Hypothalamus (tissue), 51 donors: Measurements from ENCODE around the gene SLC5A10.
"Not testable (repeated sequence)": the region's sequence is repeated elsewhere in the genome, so short reads cannot be mapped to it uniquely, and the experiment has no call there.

Source experiments
- DNase-seq, 51 donors: peaks; one replicate each; lab custom pipeline; 2025; lab: John Stamatoyannopoulos, UW

Gene SLC5A10

DNA sequence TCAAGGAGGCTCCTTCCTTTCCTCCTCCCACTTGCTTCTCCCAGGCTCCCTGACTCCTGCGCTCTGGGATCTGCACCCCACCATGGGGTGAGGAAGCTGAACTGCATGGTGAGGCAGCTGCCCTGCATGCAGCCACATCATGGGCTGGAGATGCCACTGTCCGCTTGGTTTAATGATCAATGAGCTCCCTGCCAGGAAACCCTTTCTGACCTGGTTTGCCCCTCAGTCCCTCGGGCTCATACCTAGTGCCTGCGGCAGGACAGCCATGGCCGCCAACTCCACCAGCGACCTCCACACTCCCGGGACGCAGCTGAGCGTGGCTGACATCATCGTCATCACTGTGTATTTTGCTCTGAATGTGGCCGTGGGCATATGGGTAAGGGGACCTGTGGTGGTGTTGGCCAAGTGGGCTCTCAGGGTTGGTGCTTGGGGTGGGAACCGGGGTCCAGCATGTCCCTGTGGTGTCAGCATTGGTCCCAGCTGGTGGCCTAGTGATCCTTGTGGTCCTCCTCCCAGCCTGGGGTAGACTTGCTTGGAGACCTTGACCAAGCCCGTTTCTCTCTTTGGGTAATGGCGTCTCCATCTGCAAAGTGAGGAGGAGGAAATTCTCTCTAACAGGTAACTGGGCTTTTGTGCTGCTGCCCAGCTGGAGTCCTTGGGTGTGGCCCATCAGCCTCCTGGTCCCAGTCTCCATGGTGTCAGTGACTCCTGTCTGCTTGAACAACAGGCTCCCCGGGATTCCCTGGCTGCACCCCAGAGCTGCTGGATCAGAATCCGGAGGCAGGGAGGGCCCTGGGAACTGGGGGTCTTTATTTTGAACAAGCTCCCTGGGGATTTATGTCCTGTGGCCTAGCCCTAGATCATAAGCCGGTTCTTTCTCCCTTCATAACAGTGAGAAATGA is at the start of gene SLC5A10:
SLC5A10 (plus strand) TSS at position 225 of the 902 bp plus-strand sequence; CDS start at position 266, 41 bp downstream.
- DNase-seq: no peak

DNA sequence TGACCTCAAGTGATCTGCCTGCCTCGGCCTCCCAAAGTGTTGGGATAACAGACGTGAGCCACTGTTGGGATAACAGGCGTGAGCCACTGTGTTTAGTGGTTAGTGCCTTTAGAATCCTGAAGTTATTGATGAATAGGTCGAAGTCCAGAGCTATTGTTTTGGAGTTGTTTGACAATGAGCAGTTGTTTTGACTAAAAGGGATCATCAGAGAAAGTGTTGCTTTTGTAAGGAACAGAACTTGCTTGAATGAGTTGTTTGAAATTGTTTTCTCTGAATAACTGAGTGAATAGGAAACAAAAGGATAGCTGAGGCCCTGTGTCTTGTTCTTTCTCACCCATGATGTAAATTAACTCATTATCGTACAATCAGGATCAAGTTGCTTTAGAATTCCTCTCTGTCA is 47.5 kb upstream of the SLC5A10 start:
- peak in 1 of 51 donors; percentile 2 for DNase-seq

DNA sequence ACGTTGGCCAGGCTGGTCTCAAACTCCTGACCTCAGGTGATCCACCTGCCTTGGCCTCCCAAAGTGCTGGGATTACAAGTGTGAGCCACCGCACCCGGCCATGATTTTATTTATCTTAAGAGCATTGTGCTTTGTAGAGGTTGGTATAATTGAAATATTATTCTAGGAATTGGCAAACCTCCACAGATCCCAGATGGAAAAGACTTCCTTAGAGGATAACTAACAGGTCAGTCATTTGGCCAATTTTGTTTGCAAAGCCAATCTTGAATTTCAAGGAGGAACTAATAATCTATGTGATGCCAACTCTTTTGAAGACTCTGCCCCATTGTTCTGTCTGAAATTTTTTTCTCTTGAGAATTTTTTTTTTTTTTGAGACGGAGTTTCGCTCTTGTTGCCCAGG is 46.7 kb upstream of the SLC5A10 start:
- DNase-seq: no peak

DNA sequence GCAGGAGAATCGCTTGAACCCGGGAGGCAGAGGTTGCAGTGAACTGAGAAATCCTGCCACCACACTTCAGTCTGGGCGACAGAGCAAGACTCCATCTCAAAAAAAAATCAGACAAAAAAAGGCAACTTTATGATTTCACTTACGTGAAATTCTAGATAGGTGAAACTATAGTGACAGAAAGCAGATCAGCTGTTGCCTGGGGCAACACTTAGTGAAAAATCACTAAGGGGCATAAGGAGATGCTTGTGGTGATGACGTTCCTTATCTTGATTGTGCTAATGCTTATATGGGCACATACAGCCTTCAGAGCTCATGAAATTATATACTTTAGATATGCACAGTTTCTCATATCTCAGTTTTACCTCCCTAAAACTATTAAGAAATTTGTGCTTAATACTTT is 41.6 kb upstream of the SLC5A10 start:
- DNase-seq: no peak

DNA sequence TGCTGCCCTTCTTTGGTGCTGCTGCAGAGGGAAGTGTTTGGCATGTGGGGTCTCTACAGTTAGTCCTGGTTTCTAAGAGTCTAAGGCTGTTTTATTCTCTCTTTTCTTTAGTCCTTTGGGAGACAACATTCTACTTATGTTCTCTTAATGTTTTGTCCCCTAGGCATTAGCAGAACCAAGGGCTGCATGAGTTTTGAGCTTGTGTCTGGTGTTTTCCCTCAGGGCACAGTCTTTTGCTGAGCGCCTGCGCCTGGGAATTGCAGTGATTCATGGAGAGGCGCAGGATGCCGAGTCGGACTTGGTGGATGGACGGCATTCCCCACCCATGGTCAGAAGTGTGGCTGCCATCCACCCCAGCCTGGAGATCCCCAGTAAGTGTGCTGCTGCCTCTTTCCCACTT is 41.1 kb upstream of the SLC5A10 start:
- DNase-seq: no peak

DNA sequence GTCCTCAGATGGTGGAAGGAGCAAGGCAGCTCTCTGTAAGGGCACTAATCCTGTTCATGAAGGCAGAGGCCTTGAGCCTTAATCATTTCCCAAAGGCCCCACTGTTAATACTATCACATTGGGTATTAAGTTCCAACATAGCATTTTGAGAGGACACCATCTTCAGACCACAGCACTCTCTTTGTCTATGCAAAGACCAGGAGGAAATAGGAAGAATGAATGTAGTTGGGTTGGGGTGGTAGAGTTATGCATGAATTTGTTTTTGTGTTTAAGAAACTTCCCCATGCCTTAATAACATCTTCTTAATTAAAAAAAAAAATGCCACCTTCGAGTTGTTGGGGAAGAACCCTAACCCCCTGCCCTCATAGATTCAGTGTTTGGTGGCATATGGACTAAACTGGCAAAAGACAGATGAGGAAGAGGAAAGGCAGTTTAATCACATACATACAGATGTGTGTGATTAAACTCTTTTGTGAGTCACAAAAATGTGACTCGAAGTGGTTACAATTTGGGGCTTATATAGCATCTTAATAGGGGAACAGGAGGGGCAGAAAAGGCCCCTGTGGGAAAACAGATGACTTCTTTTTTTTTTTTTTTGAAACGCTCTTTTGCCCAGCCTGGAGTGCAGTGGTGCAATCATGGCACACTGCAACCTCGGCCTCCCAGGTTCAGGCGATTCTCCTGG is 35.0 kb upstream of the SLC5A10 start:
- no peak for DNase-seq

DNA sequence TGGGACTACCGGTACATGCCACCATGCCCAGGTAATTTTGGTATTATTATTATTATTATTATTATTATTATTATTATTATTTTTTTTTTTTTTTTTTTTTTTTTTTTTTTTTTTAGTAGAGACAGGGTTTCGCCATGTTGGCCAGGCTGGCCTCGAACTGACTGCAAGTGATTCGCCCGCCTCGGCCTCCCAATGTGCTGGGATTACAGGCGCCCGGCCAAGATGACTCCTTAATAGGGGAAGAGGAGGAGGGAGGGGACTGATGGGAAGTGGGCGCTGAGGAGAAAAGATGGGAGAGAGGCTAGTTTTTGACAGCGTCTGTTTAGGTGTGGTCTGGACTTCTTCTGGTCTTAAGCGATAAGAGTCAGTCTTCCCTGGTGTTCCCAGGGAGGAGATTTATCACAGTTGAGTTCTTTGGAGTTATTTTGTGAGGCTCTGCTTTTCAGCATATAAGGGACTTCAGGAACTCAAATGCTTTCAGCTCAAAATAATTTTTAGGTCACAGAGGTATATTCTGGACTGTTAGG is 34.4 kb upstream of the SLC5A10 start:
- DNase-seq: no peak

DNA sequence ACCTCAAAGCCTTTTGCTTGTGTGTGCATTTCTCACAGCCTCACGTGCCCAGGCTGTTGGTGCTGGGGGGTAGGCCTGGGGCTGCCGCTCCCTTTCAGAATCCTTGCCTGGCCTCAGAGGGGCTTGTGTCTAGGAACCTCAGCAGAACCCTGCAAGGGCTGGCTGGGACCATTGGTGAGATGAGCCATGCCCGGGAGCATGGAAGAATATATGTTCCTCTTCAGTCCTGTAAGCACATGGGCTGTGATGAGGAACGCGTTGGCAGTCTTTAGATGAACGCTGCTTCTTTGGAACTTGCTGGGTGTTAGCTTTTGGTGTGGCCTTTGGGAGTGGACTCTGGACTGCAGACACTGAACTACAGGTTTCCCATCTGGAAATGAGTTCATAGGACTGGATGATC is 32.0 kb upstream of the SLC5A10 start:
- no peak for DNase-seq

DNA sequence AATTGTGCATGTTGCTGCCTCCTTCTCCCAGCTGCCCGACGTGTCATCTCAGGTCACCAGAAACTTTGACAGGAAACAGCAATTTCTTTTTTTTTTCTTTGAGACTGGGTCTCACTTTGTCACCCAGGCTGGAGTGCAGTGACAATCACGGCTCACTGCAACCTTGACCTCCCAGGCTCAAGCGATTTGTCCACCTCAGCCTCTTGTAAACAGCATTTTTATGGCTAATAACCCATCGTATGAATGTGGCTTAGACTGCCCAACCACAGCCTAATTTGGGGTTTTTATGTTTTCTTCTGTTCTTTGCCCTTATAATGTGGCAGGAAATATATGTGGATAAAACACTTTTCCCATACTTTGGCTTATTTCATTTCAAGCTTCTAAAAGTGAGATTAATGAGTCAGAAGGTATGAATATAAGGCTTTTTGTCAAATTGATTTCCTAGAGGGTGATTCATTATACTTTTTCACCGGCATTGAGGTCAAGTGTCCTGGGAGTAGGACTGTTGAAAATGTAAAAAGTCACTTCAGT is 31.0 kb upstream of the SLC5A10 start:
- no peak for DNase-seq

DNA sequence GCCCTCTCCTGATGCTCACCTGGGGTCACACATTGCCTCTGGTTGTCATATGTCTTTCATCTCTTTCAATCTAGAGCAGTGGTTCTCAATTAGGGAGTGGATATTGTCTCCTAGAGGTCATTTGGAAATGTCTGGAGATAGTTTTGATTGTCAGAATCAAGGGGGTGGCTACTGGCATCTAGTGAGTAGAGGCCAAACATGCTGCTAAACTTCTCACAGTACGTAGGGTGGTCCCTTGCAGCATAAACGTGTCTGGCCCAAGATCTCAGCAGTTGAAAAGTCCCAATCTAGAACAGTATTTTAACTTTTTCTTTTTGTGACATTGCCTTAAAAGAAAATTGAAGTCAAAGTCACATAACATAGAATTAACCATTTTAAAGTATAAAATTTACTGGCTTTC is 30.5 kb upstream of the SLC5A10 start:
- DNase-seq: no peak

DNA sequence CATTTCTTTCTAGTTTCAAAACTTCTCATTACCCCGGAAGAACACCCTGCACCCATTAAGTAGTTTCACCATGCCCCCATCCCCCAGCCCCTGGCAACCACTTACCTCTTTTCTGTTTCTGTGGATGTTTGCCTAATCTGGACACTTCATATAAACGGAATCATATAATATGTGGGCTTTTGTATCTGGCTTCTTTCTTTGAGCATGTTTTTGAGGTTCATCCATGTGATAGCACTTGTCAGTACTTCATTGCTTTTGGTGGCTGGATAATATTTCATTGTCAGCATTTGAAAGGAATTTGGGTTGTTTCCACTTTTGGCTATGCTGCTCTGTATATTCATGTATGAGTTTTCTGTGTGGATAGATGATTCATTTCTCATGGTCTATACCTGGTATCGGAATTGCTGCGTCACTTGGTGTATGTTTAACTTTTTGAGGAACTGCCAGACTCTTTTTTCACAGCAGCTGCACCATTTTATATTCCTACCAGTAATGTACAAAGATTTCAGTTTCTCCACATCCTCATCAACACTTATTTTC is 30.0 kb upstream of the SLC5A10 start:
- DNase-seq: no peak

DNA sequence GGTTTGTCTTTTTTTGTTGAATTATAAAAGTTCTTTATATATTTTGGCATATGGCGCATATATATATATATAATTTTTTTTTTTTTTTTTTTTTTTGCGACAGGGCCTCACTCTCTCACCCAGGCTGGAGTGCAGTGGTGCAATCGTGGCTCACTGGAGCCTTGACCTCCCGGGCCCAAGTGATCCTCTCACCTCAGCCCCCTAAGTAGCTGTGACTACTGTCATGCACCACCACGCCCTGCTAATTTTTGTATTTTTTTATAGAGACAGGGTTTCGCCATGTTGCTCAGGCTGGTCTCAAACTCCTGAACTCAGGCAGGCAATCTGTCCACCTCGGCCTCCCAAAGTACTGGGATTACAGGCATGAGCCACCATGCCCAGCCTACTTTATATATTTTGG is 29.4 kb upstream of the SLC5A10 start:
- DNase-seq: not testable (repeated sequence)

DNA sequence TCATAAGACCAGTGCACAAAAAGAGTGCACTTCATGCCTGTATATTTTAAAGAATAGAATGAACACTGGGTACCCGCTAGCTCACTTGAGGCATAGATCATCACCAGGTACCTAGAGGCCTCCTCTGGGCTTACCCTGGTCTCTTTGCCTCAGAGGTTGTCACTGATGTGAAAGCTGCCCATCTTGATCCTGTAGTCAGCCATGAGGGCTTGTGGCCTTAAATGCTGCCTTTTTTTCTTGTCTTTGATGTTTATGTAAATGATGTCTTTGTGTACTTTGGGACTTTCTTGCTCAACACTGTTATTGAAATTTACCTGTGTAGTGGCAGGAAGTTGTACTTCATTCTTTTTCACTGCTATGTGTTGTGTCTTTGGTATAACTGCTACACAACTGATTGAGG is 26.8 kb upstream of the SLC5A10 start:
- no peak for DNase-seq

DNA sequence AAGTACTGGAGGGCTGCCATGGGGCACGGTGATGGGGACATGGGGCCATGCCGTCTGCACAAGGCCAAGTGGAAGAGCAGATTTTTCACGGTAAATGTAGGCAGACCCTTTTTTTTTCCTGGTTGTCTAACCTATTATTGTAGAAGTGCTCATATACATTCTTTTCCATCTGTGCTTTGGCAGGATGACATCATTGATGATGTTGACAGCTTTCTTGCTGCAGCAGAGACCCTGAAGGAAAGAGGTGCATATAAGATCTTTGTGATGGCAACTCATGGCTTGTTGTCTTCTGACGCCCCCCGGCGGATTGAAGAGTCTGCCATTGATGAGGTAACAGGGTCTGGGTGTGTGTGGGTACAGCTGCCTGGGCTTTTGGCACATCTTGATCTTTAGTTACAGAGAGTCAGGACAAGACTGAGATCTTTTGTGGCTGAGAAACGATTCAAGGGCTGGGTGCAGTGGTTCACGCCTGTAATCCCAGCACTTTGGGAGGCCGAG is 23.3 kb upstream of the SLC5A10 start:
- DNase-seq: no peak

DNA sequence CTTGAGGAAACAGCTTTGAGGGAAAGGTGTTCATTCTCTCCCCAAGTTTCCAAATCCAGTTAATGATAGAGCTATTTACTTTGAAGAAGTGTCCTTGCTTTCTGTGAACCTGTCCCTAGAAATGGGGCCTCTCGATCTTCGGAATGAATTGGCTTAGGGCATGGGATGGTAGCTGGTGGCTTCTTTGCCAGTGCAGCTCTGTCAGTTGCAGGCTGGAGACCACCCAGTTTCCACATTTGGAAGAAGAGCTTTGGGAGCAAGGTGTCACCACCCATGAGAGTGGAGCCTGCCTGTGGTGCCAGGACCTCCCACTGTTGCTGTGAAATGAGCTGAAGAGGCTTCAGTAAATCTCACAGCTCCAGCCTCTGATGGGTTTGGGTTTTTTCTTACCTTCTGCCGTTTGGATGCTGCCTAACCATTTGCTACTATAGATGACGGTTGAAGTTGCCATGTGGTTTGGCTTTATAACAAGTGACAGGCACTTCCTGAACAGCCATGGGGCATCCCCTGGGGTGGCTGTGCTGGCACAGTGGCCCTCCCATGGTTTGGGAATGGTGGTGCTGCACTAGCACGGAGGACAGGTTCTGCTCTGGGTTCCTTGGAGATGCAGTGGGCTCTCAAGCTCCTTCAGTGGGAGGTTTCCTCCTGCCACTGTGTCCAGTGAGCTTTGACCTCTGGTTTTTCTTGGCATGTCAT is 19.5 kb upstream of the SLC5A10 start:
- no peak for DNase-seq

DNA sequence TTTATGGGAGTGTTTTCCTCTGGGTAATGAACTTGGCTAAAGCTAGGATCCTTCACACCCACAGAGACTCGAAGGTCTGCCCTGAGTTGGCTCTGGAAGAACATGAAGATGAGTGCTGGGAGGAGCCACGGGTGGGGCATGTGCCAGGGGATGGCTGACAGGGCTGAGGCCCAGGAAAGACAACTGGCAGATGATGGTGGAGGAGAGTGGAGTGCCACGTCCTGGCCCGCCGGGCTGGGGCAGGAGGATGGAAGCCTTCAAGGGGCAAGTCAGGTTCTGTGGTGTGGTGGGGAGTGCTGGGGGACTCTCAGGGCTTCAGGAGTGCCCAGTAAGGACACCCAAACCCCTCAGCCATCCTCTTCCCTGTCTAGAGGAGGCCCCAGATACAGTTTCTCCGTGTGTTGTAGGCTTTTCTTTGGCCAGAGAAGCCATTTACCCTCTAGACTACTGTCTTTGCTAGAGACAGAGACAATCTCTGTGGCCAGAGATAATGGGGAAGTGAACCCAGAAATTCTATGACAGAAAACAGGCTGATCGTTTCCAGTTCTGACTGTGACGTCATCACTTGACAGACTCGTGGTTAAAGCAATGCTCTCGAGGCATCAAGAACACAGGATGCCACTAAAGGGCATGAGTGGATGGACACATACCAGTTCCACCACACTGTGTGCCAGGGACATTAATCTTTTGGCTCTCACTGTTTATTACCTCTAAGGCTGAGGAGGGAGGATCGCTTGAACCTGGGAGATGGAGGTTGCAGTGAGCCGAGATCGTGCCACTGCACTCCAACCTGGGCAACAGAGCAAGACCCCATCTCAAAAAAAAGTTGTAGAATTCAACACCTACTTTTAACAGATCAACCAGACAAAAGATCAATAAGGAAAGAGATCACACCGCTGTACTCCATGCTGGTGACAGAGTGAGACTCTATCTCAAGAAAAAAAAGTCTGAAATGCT is 18.6 kb upstream of the SLC5A10 start:
- no peak for DNase-seq

DNA sequence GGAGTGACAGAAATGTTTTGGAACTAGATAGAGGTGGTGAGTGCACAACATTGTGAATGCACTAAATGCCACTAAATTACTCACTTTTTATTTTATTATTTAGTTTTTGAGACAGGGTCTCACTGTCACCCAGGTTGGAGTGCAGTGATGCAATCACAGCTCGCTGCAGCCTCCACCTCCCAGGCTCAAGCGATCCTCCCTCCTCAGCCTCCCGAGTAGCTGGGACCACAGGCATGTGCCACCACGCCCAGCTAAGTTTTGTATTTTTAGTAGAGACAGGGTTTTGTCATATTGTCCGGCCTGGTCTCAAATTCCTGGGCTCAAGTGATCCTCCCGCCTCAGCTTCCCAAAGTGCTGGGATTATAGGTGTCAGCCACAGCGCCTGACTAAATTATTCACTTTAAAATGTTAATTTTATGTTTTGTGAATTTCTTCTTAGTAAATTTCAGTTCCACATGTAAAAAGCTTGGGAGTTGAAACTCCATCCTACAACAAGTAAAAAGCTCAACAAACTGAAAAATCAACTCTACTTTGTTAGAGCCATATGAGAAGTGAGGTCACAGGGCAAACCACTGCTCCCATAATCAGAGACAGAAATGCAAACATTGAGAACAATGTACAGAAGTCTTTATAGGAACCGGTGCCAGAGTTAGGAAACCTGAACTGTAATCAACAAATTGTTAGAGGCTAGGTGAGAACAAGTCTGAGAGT is 13.8 kb upstream of the SLC5A10 start:
- DNase-seq: no peak

DNA sequence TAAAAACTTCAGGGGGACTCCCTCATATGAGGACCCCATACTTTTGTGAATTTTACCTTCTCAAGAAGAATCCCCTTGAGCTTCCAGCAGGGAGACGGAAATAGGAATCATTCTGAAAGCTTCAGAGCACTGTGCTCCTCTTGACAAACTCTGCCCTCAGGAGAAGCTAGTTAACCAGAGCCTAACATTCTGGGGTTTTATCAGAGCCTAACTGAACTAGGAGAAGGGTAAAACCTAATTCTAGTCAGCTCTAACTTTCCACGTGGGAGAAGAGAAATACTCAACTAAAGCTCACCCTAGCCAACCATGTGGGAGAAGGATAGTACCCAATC is 13.3 kb upstream of the SLC5A10 start:
- no peak for DNase-seq

DNA sequence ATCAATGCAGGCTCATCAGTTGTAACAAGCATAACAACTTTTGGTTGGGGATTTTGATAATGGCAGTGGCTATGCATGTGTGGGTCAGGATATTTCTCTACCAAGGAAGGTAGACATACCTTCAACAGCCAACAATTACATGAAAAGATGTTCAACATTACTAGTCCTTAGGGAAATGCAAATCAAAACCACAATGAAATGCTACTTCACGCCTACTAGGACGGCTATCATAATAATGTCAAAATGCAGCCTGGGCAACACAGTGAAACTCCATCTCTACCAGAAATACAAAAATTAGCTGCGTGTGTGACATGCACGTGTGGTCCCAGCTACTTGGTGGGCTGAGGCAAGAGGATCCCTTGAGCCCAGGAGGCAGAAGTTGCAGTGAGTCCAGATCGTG is 7.3 kb upstream of the SLC5A10 start:
- no peak for DNase-seq
